Gastroesophageal sphincter (tissue), 4 donors: ENCODE data around the gene CD177. TPM values are rescaled to one million over a fixed set of nuclear protein-coding genes. Genes with fewer than 3 reads are reported as not detected.
"Not testable (repeated sequence)": the region's sequence is repeated elsewhere in the genome, so short reads cannot be mapped to it uniquely, and the experiment has no call there.

ENCODE experiments used
- ATAC-seq: fragments of 150-250 bp; one replicate; pipeline ENCODE4 v1.9.1; 2016; ENCODE audit warnings: mild to moderate bottlenecking, moderate library complexity
- H3K27ac ChIP-seq, 4 donors: fragments of 200-600 bp; sonication (generic) in 3 of 4; 1 replicate in 3 of 4; 2 replicates in 1 of 4; pipeline ENCODE4 v1.5.1; 2016 to 2019
- H3K27me3 ChIP-seq: fragments of 200-600 bp; sonication (generic); one replicate; pipeline ENCODE4 v1.5.1; 2019
- H3K36me3 ChIP-seq, 2 donors: fragments of 200-600 bp; sonication (generic); one replicate each; pipeline ENCODE4 v1.5.1; 2019; ENCODE audit warnings: control low read depth in 1 of 2
- H3K4me1 ChIP-seq, 3 donors: fragments of 200-600 bp; sonication (generic); 1 replicate in 2 of 3; 2 replicates in 1 of 3; pipeline ENCODE4 v1.5.1; 2016 to 2019; ENCODE audit warnings: control low read depth in 2 of 3
- H3K4me3 ChIP-seq, 2 donors: fragments of 200-600 bp; sonication (generic); one replicate each; pipeline ENCODE4 v1.5.1; 2019; ENCODE audit warnings: mild to moderate bottlenecking in 1 of 2, moderate library complexity in 1 of 2
- H3K9me3 ChIP-seq, 3 donors: fragments of 200-600 bp; sonication (generic); one replicate each; pipeline ENCODE4 v1.5.1; 2017 to 2019; ENCODE audit warnings: control low read depth in 2 of 3
- EP300 ChIP-seq: sonication (generic); formaldehyde crosslinking; IDR thresholded peaks from one replicate; pipeline ENCODE4 v1.6.1; 2017; ENCODE audit warnings: antibody characterized with exemption, mild to moderate bottlenecking
- POLR2A ChIP-seq, 2 donors: fragments of 450-650 bp; IDR thresholded peaks; one replicate each; pipeline ENCODE4 v1.6.1; 2017; ENCODE audit warnings: antibody characterized with exemption in 2 of 2, mild to moderate bottlenecking in 2 of 2, moderate library complexity in 1 of 2
- POLR2AphosphoS5 ChIP-seq: sonication (generic); formaldehyde crosslinking; IDR thresholded peaks from one replicate; pipeline ENCODE4 v1.6.1; 2017; ENCODE audit warnings: antibody characterized with exemption
- WGBS, 2 donors: methylation state at CpG; one replicate each; pipeline ENCODE4 v1.1.5; 2018; ENCODE audit warnings: low coverage in 1 of 2; 5-methylcytosine and 5-hydroxymethylcytosine counted together
- total RNA-seq, 4 donors: library from RNA; depleted of rRNA; stranded (reverse); fragments of >200 nt; gene quantifications; one replicate each; pipeline ENCODE4 v1.1.0, GENCODE V29; 2016
- TF ChIP-seq, protein P1 (sequence below), 4 experiments: fragments of 200-600 bp in 2 of 4; fragments of 450-650 bp in 2 of 4; sonication (generic) in 1 of 4; IDR thresholded peaks; one replicate each; pipeline ENCODE4 v1.5.1; 2017 to 2019; ENCODE audit warnings: antibody characterized with exemption in 4 of 4, mild to moderate bottlenecking in 2 of 4, moderate library complexity in 2 of 4

CD177 gene
- total RNA-seq, 4 donors from 2014 or later: 0.15 to 1.8 (median 0.69) TPM

DNA sequence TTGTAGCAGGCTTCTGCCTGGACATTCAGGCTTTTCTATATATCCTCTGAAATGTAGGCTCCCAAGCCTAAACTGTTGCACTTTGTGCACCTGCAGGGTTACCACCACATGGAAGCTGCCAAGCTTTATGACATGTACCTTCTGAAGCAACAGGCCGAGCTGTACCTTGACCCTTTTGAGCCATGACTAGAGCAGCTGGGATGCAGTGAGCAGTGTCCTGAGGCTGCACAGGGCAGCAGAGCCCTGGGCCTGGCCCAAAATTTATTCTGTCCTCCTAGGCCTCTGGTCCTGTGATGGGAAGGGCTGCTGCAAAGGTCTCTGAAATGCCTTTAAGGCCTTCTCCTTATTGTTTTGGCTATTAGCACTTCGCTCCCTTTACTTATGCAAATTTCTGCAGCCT is 23.5 kb upstream of the CD177 start:
- Histone ChIP-seq H3K27ac (no peak overlapping the region), H3K4me3 (no peak overlapping the region), H3K36me3 (no peaks in the 10 kb centered on the region), H3K27me3 (peaks cover 4% of the 10 kb centered on the region), H3K9me3 (no peaks in the 10 kb centered on the region), H3K4me1 (no peaks in the 10 kb centered on the region)
- WGBS, 2 donors: 60 to 86% methylated on average over 1 of the region's 2 CpGs
- no peak for ATAC-seq
- TF ChIP-seq POLR2A (IDR thresholded peaks at IDR 0.05) (no peak), EP300 (no peak), POLR2AphosphoS5 (no peak)
- TF ChIP-seq, protein P1, sequence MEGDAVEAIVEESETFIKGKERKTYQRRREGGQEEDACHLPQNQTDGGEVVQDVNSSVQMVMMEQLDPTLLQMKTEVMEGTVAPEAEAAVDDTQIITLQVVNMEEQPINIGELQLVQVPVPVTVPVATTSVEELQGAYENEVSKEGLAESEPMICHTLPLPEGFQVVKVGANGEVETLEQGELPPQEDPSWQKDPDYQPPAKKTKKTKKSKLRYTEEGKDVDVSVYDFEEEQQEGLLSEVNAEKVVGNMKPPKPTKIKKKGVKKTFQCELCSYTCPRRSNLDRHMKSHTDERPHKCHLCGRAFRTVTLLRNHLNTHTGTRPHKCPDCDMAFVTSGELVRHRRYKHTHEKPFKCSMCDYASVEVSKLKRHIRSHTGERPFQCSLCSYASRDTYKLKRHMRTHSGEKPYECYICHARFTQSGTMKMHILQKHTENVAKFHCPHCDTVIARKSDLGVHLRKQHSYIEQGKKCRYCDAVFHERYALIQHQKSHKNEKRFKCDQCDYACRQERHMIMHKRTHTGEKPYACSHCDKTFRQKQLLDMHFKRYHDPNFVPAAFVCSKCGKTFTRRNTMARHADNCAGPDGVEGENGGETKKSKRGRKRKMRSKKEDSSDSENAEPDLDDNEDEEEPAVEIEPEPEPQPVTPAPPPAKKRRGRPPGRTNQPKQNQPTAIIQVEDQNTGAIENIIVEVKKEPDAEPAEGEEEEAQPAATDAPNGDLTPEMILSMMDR (IDR thresholded peaks at IDR 0.05): no peak

DNA sequence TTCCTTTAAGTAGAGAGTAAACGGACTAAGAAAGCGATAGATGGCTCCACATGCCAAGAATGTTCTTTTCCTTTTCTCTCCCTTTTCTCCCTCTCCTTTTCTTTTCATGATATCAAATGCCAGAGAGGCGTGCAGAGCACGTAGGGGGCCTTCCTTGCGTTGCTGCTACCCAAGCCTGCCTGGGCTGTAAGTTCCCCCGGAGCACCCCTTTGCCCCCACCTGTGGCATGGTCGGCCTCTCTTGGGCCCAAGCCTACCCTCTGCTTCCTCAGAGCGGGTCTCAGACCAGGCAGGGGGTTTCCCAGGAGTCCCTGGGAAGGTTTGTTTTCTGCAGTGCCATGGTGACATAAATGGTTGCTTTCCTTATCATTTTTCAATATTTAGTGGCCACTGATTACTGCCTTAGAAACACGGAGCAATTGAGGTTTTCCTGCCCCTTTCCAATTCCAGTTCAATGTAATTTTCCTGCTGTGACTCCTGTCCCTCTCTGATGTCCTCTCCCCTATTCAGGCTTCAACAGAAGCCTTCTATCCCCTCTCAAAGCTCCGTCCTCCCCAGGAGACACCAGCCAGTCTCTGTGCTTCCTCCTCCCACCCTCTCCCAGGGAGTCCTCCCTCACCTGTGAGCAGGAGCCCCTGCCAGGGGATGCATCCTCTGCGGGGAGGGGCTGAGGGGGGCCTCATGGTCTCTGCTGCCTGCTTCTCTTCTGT is 22.6 kb upstream of the CD177 start:
- WGBS, 2 donors: 25 to 53% methylated on average over 2 to 6 of the region's 11 CpGs
- TF ChIP-seq, protein P1 (IDR thresholded peaks at IDR 0.05): no peak
- TF ChIP-seq POLR2A (IDR thresholded peaks at IDR 0.05): no peak
- no peak for TF ChIP-seq POLR2AphosphoS5
- no peak for TF ChIP-seq EP300
- Histone ChIP-seq H3K9me3 (no peaks in the 10 kb centered on the region), H3K27ac (no peak overlapping the region), H3K4me3 (no peak overlapping the region), H3K27me3 (peaks cover 4% of the 10 kb centered on the region), H3K36me3 (no peaks in the 10 kb centered on the region), H3K4me1 (no peaks in the 10 kb centered on the region)
- no peak for ATAC-seq

DNA sequence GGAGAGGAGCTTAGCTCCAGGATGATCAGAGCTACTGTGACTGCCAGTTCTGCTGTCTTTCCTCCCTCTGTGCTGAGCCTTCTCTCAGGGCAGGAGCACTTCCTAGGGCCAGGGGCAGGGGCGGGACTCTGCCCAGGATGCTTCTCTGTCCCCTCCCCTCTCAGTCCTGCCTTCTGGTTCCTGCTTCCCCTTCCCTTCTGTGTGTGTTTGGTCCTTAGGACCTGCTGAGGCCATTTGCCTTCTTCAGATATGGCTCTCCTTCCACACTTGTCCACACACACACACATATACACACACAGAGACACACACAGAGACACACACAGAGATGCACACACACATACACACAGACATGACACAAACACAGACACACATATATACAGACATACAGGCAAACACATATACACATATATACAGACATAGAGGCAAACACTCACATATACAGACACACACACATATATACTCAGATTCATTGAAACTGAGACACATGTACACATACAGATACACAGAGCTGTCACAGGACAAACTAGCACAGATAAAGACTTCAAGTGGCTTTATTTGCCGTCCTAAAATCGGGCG is 22.0 kb upstream of the CD177 start:
- no peak overlapping the region for H3K27ac ChIP-seq
- ATAC-seq: no peak
- H3K36me3 ChIP-seq: no peaks in the 10 kb centered on the region
- no peaks in the 10 kb centered on the region for H3K4me1 ChIP-seq
- TF ChIP-seq, protein P1 (IDR thresholded peaks at IDR 0.05): no peak
- TF ChIP-seq EP300: no peak
- no peak for TF ChIP-seq POLR2A (IDR thresholded peaks at IDR 0.05)
- no peak for TF ChIP-seq POLR2AphosphoS5
- 75% methylated on average over 4 of the region's 4 CpGs; no CpG with 5 or more reads in 1 of the 2 donors for WGBS, 2 donors
- no peak overlapping the region for H3K4me3 ChIP-seq
- H3K27me3 ChIP-seq: peaks cover 4% of the 10 kb centered on the region
- H3K9me3 ChIP-seq: no peaks in the 10 kb centered on the region

DNA sequence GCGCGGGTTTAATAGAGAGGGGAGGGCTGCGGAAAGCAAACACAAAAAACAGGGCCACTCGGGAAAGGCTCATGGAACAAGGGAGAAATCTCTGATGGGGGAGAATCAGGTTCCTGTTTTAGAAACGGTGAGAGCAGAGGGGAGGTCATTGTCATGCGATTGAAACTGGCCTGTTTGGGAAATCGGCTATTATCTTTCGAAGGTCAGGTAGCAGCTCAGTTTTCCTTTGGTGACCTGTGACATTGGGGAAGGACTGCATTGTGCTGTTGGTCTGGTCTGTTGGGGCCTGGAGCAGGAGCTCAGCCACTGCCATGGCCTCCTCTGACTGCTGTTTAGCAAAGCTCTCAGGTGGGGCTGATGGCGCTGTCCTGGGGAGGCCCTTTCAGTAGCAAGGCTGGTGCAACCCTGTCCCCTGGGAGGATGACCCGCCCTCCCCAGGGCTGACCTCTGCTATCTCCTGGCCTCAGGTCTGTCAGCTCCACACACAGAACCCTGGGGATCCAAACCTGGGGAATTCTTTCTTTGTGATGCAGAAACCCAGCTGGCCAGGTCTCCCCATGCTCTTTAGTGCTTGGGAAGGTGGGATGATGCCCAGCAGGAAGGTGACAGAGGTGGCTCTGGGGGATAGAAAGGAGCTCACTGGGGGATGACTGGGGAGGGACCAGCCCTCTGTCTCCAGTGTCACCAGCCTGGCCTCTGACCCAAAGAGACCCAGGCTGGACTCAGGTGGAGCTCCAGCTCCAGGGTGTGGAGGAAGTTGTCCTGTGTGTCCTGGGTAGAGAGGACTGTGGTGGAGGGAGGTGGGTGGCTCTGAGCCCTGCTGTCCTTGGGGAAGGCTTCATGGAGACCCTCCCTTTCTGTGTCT is 21.2 kb upstream of the CD177 start:
- Histone ChIP-seq H3K4me3 (no peak overlapping the region), H3K36me3 (no peaks in the 10 kb centered on the region), H3K9me3 (no peaks in the 10 kb centered on the region), H3K27me3 (peaks cover 4% of the 10 kb centered on the region), H3K27ac (no peak overlapping the region), H3K4me1 (no peaks in the 10 kb centered on the region)
- 75 to 77% methylated on average over 5 to 8 of the region's 10 CpGs for WGBS, 2 donors
- ATAC-seq: no peak
- TF ChIP-seq POLR2AphosphoS5: no peak
- TF ChIP-seq, protein P1 (IDR thresholded peaks at IDR 0.05): no peak
- TF ChIP-seq EP300: no peak
- TF ChIP-seq POLR2A (IDR thresholded peaks at IDR 0.05): no peak

DNA sequence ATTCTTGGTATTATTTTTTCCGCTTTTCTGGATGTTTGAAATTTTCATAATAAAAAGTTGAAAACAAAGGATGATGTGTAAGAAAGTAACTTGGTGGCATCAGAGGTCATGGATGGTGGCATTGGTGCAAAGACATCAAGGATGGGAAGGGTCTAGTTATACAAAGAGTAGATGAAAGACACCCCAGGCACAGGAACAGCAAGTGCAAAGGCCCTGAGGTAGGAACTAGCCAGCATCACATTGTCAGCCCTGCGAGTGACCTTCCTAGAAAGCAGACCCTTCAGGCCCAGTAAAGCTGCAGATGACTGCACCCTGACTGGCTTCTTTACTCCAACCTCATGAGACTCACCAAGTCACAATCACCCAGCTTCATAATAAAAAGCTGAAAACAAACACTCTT is 17.0 kb upstream of the CD177 start:
- not testable (repeated sequence) for ATAC-seq, H3K4me1 ChIP-seq, H3K4me3 ChIP-seq, H3K36me3 ChIP-seq, H3K9me3 ChIP-seq, H3K27ac ChIP-seq
- H3K27me3 ChIP-seq: peaks cover 21% of the 10 kb centered on the region
- WGBS, 2 donors: 96 to 100% methylated on average over 1 to 2 of the region's 2 CpGs
